ENCODE data around the gene SLC23A2.
"Not testable (repeated sequence)": the region's sequence is repeated elsewhere in the genome, so short reads cannot be mapped to it uniquely, and the experiment has no call there.

The SLC23A2 gene

DNA sequence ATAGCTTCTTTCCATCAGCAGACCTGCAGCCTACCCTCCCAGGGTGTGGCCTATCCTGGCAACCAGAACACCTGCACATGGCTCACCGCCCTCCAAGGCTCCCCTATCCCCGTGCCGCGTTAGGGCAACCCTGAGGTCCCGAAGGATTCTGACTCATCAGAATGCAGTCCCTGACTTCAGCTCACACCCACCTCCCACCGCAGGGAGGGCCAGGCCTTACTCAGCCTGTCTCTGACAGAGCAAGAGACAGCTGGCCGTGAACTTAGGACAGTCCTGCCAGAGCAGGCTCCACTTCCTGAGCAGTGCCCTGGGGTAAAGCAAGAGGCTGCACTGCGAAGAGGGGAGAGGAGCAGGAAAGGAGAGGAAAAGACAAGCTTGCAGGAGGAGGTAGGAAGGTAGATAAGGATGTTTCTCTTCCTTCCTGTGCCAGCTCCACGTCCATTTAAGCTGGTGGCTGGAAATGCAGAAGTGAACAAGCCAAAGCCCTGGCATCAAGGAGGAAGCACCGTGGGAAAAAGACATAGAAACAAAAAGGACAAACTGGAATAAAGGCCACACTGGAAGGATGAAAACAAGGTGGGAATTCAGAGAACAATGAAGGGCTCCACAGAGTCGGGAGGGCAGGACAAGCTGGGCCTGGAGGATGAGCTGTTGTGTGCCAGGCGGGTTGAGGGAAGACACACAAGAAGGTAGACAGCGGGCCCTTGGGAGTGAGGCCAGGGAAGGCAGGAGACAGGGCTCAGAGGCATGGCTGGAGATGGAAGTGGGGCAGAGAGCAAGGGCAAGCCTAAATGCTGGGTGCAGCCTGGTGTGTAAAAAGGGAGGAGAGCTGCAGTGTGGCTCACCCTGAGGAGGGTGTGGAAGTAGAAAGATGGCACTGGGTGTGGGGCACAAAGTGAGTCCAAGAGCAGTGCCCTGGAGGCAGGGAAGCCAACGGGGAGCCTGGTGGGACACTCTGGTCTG is 102.7 kb downstream of the SLC23A2 start:
- DNase-seq, result peak; percentile 22

DNA sequence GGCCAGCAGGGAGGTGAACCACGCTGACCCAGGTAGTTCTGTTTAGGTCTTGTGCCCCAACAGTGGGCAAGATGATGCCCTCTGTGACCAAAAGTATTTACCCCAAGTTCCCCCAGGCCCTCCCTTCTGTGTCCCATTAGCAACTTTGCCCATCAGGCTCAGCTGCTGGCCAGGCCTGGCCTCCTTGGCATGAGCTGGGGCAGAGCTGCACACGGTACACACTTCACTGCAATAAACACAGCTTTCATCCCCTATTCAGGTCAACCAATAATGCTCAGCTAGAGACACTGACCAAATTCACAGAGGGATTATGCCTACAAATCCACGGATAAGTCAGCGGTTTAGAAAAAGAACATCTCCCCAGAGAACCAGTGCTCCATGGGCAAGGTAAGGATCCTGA is 103.7 kb downstream of the SLC23A2 start:
- no peak for DNase-seq

DNA sequence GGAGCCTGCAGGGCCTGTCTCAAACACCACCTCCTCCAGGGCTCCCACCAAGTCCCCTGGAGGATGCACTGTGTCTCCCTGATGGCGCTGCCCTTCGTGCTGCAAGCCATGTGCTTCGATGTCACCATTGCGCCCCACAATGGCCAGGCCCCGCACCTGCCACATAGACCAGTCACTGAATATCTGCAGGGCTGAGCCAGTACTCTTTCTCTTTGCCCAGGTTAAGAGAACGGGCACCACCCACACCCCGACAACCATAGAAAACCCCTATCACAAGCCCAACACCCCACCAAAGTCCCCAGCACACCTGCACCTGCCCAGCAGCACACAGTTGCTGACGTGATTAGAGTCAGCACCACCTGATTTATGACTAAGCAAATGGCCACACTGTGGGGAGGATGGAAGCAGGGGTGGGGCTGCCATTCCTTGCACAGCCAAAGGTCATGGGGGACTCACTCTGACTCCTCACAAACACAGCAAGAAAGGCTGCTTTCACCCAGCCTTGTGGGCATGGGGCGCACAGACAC is 104.3 kb downstream of the SLC23A2 start:
- no peak for DNase-seq

DNA sequence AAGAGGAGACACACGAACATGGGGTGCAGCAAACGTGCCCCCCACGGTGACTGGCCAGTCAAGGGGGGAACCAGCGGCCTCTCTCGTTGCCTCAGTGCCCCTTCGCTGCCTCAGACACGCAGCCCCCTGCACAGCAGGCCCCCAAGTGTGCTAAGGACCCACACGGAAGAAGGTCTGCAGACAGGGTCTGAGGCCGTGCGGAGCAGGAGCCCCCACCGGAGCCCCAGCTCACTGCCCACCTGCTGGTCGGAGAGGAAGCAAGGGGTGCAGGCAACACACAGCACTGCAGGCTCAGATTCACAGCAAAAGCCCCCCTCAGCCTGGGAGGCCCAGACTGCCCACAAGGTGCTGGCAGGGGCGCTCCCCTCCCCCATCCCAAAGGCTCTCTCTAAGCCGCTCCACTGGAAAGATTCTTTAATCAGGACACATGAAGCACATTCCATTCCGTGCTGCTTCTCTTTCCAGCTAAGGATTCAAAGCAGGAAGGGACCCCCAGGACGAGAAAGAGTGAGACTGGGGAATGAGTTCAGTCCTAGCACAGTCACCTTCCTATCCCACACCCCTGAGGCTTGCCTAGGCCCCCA is 105.1 kb downstream of the SLC23A2 start:
- DNase-seq, result no peak

DNA sequence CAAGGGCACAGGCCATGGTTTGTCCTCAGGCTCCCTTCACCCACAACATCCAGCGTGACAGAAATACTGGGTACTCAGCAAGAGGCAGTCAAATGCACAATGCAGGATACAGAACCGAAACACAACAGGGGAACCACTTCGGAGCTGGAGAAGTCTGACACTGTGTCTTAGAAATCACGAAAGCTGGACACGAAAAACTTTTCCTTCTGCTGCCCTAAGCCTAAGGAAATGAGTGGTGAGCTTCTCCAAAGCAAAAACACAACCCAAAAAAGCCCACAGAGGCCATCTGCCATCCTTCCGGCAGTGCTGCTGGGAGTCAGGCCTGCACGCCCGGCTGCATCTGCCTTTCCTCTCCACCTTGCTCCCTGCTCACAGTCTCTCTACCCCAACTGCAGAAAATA is 106.3 kb downstream of the SLC23A2 start:
- DNase-seq, result no peak

DNA sequence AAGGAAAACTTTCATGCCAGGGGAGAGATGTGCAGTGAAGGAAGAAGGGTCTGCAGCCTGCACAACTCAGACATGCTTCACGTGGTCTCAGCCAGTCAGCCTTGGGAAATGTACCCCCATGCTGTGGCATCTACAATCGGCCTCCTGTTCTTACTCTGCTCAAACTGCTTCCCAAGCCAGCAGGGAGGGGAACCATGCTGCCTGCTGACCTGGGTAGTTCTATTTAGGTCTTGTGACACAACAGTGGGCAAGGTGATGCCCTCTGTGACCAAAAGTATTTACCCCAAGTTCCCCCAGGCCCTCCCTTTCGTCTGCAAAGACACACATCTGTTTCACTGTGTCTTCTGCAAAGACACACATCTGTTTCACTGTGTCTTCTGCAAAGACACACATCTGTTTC is 106.9 kb downstream of the SLC23A2 start:
- no peak for DNase-seq

DNA sequence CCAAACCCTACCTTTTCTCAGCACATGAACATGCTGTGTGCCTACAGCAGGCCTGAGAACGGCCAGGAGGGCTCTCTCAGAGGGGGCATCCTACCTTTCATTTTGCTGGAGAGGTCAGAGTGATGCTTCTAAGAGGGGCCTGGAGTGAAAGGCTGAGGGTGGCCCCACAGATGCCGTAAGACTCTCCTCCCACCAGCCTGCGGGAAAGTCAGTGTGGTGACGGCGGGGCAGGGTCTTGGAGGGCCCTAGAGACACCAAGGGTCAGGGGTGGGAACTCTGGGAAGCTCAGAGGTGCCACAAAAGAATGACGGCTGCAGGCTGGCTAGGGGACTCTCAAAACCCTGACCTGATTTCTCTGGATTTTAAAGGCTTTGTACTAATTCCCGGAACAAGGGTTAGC is 107.6 kb downstream of the SLC23A2 start:
- no peak for DNase-seq

DNA sequence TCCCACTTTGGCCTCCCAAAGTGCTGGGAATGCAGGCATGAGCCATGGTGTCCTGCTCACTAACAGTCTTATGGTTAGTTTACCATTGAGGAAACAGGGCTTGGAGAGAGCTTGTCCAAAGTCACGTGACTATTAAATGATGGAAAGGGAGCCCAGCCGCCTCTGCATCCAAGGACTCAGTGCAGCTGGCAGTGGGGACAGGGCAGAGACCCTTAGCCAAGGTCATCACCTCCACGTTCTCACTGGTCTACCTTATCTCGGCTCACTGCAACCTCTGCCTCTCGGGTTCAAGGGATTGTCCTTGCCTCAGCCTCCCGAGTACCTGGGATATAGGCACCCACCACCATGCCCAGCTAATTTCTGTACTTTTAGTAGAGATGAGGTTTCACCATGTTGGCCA is 109.3 kb downstream of the SLC23A2 start:
- DNase-seq, result no peak

DNA sequence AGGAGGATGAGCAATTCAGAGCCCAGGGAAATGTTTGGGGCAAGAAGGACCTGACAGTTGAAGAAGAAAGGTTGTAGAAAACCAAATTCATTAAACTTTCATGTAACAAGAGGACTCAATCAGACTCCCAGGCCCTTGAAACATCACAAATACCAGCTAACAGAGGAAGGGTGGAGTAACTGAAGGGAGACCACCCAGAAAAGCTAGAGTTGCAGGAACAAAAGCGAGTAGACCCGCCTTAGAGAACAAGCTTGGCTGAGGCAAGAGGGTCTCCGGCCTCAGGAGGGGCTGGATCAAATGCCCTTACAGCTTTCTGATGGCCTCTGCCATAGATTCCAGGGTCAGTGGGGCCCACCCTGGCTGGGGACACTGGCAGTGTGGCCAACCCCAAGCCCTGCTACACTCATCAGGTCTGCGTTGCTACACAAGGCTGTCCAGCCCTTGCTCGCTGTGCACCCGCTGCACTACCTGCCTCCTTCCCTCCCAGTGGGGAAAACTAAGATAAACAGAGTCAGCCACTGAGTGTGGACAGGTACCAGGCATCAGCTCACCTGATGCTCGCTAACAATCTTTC is 110.0 kb downstream of the SLC23A2 start:
- no peak for DNase-seq

DNA sequence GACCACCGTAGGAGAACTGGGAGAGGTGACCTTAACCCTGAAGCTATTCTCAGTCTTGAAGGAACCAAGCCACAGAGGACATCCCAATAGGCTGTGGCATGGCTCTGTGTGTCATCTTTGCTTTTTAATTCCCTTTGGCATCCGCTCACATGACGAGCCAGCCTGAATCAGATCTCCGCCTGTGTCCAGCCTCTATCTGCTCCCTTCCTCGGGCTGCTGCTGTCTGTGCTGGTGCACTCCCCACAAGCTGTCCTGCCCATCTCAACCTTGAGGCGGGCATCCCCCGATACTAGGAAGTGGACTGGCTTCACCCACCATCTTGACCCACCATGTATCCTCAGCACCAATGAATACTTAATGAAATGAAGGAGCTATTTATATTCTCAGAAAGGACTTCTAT is 111.9 kb downstream of the SLC23A2 start:
- DNase-seq, result no peak

DNA sequence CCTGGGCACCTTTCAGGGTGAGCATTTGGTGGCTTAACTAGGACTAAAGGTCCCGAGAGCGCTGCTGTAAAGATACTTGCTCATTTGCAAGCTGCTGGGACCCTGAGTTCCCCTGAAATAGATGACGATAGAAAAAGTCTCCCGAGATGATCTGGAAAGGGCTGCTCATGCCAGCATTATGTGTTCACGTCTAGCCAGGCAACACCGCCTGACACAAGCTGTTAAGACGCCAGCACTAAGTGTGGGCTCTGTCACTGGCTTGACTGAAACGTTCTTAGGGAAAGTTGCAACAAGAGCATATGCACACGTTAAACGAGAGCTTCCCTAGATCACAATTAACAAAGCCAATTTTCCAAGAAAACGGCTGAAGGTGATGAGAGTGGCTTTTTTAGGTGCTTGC is 113.7 kb downstream of the SLC23A2 start:
- DNase-seq, result no peak

DNA sequence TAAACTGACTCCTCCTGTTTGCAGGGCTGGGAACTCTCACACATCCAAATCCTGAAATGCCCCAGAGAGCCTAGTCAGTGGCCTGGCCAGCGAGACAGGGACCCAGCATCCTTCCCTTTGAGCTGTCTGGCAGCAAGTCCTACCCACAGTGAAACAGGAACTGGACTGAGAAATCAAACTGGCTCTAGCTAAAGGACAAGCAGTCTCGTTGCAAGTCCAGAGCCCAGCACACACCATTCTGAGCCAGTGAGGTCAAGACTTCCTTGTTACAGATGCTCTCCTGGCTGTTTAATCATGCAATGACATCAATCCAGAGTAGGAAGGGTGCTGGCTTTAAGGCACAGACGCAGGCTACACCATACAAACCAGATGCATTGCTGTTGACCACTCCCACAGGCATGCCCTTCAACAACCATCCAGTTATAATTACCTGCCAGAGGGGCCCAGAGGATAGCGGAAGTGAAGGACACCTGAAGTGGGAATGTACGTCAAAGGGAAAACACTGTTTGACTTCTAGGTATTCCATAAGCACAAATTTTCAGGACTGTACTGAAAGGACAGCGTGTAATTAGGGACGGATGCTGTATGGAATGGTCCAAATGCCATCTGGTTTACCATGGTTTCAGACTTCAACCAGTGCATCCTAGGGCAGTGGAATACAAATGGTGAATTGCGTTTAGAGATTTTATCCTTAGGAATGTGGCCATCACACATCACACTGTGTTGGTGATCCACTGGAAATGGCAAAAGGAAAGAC is 114.4 kb downstream of the SLC23A2 start:
- no peak for DNase-seq

DNA sequence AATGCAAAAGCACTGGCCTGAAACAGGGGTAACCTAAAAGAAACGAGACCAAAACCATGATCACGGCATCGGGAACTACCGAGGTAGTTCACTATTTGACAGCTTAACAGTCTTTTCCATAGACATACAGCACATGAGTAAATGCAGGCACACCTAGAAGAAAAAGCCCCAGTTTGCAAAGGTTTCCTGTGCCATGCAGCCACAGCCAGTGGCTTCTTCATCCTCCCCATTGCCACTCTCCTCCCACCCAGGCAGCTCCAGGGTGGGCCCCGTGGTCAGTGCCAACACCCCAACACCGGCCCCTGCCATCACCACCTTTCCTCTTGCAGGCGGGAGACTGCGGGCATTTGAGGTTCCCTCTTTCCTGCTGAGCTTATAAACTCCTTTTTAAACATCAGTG is 115.4 kb downstream of the SLC23A2 start:
- DNase-seq, result no peak

DNA sequence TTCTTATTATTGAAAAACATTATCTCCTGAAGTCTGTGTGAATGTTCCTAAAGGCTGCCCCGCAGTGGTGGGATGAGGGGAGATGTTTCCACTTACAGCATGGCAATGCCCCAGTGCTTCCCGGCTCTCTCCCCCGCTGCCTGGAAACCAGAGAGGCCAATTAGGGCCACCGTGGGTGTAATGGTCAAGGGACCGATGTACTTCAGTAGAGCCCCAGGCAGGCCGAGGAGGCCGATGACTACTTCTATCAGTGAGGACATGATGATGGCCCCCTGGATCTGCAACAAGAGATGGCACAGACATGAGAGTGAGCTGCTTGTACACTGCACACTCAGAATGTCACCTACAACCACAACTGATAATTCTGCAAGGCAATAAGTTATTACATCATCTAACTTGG is 117.8 kb downstream of the SLC23A2 start:
- no peak for DNase-seq

DNA sequence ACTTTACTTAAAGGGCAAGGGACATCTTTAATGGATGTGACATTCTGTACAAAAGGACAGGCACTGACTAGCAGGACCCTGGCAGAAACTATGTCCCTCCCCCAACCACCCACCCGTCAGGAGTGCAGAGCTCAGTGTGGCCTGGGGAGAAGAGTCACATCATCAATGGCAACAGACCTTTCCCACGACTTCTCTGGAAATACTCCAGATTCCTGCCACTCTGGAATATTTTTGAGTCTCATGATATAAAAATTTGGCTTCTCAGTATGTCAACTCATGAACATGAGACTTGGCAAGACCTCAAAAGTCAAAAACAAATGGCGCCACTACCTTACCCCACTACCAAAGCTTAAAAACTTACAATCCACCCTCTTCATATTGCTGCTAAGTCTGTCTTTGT is 118.3 kb downstream of the SLC23A2 start:
- DNase-seq, result no peak

DNA sequence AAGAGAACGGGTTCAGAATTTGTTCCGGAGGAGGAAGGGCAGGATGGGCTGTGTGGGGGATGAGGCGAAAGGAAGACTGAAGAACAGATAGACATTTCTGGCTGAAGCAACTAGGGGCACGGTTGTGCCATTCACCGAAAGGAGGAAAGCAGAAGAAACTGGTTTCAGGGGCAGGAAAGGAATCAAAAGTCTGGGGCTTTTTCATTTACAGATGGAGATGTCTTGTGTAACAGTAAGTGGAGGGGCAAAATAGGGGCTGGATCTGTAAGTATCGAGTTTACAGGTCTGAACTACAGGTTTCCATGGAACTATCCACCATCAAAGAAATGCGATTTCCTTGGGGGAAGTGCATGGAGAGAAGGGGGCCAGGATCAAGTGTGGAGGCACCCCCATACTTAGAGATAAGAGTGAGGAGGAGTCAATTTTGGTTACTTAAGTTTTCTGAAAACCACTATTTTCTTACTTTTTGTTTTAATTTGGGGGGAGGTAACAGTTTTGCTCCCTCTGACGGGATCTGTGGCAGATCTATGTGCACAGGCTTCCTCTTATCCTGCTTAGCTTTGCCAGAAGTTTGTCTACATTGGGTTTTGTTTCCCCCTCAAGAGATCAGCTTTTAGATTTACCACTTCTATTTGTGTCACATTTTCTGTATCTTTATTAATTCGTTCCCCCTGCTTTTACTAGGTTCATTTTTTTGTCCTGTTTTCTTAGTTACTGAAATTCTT is 120.1 kb downstream of the SLC23A2 start:
- no peak for DNase-seq

DNA sequence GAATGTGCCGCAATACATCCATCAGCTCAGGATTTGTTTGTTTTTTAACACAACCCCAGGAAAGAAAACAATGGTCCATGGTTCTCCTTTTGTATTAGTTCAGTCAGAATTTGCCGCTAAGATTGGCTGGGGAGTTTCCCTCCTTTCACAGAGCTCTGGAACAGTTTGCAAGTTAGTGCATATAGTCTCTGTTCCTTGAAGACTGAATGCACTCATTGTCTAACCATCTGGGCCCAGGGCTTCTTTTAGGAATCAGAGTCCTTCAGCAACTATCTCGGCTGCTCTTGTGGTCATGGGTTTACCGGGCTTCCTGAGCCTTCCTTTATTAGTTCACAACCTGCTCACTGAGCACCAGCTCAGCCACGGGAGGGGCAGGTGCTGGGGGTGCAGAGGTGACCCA is 121.3 kb downstream of the SLC23A2 start:
- DNase-seq, result no peak

DNA sequence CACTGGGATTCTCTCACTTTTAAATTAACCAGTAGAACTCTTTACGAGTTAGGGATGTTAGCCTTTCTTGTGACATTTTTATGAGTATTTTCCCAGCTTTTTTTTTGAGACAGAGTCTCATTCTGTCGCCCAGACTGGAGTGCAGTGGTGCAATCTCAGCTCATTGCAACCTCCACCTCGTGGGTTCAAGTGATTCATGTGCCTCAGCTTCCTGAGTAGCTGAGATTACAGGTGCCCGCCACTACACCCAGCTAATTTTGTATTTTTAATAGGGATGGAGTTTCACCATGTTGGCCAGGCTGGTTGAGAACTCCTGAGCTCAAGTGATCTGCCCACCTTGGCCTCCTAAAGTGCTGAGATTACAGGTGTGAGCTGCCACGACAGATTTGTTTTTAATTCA is 123.2 kb downstream of the SLC23A2 start:
- DNase-seq, result not testable (repeated sequence)

DNA sequence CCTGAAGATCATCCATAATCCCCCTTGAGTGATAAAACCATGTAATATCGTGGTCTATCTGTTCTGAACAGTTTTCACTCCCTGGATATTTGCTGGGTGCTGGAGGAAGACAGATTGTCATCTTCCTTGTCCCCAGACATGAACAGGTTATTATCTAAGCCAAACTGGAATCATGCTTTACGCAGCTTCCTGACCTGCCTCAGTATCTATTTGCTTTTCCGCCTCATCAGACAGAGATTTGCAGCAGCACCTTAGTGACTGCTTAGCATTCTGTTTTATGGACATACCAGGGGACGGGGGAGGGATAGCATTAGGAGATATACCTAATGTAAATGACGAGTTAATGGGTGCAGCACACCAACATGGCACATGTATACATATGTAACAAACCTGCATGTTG is 124.6 kb downstream of the SLC23A2 start:
- DNase-seq, result no peak

DNA sequence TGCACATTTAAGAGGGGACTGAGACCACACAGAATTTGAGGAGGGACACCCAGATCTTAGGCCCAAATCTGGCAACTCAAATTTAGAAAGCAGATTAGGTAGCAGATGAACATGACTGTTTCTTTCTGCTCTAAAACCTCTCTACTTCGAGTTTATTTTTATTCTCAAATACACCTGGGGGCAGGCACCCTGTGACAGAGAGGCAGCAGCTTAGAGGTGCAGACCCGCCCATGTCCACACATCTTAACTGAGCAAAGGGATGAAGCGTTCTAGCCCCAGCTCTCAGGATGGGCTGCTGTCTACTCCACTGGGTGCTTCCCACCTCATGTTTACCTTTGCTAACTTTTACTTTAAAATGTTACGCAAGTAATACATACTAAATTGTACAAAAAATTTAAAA is 125.0 kb downstream of the SLC23A2 start:
- no peak for DNase-seq

DNA sequence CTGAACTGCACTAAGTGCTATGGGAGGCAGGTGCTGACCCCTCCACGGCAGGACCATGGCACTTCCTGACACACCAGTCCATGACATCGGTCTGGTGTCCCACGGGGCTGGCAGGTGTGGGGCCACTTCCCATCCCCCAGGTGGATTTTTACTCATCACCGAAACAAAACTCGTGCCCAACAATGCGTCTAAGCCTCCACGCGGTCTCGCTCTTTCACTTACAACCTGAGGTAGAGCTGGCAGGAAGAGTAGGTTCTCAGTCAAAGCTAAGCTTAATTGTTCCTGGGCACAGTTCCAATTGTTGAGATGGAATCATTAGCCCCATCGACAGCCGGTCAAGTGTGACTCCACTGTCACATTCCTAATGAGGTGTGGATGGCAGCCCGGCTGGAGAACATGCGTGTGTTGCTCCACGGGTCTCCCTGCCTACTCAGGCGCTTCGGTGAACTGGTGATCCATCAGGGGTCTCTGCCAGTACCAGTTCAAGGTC is 125.7 kb downstream of the SLC23A2 start:
- DNase-seq, result no peak

DNA sequence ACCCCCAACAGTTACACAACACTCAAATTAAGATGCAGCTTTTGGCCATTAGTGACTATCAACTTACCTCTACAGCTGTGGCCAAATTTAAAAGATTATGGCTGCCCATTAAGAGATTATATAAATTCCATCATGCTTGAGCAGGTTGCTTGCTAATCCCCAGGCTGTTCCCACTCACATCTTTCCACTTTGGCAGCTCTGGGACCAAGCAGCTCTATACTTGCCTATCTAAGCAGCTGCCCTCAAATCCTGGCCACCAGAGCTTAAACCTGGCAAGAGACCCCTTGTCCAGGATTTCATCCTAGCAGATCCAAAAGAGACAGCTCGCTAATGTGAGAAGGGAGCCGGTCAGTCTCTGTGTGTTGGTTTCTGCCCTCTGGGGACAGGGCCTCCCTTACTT is 127.9 kb downstream of the SLC23A2 start:
- DNase-seq, result no peak

Data from fibroblast of skin of abdomen (primary cell).